COR-L47 (cell line): ENCODE measurements around the gene ALDH3B1.
"Not testable (repeated sequence)": the region's sequence is repeated elsewhere in the genome, so short reads cannot be mapped to it uniquely, and the experiment has no call there.

Experiments
- DNase-seq: peaks from one replicate; lab custom pipeline; 2025; lab: John Stamatoyannopoulos, UW

Gene ALDH3B1

GRCh38 chr11:68010090-68011041 is at the start of gene ALDH3B1:
Gene ALDH3B1 (plus strand): TSS chr11:68010327. CDS start chr11:68015298, 4,971 bp downstream.
- no peak for DNase-seq

GRCh38 chr11:67963217-67963616 is 46.9 kb upstream of the ALDH3B1 start:
- not testable (repeated sequence) for DNase-seq

- not testable (repeated sequence) for DNase-seq
These were observed 46.2 kb upstream of the ALDH3B1 start for GRCh38 chr11:67963879-67964278.

- not testable (repeated sequence) for DNase-seq
These were observed 45.4 kb upstream of the ALDH3B1 start for GRCh38 chr11:67964746-67965145.

GRCh38 chr11:67965830-67966348 is 44.2 kb upstream of the ALDH3B1 start:
- DNase-seq, result not testable (repeated sequence)

GRCh38 chr11:67974746-67975145 is 35.4 kb upstream of the ALDH3B1 start:
- DNase-seq, result not testable (repeated sequence)

- not testable (repeated sequence) for DNase-seq
These were observed 31.2 kb upstream of the ALDH3B1 start for GRCh38 chr11:67978766-67979418.

- DNase-seq, result not testable (repeated sequence)
These were observed 28.9 kb upstream of the ALDH3B1 start for GRCh38 chr11:67981226-67981625.

- DNase-seq, result not testable (repeated sequence)
These were observed 27.8 kb upstream of the ALDH3B1 start for GRCh38 chr11:67982255-67982857.

GRCh38 chr11:67983951-67984350 is 26.2 kb upstream of the ALDH3B1 start:
- no peak for DNase-seq

GRCh38 chr11:67985302-67985701 is 24.8 kb upstream of the ALDH3B1 start:
- DNase-seq, result not testable (repeated sequence)

- not testable (repeated sequence) for DNase-seq
These were observed 19.4 kb upstream of the ALDH3B1 start for GRCh38 chr11:67990546-67991346.

- DNase-seq, result not testable (repeated sequence)
These were observed 18.6 kb upstream of the ALDH3B1 start for GRCh38 chr11:67991347-67992121.

GRCh38 chr11:67993821-67994220 is 16.3 kb upstream of the ALDH3B1 start:
- DNase-seq, result peak; percentile 54

GRCh38 chr11:67994387-67994786 is 15.7 kb upstream of the ALDH3B1 start:
- not testable (repeated sequence) for DNase-seq

- DNase-seq, result not testable (repeated sequence)
These were observed 15.0 kb upstream of the ALDH3B1 start for GRCh38 chr11:67995129-67995528.

- not testable (repeated sequence) for DNase-seq
These were observed 14.5 kb upstream of the ALDH3B1 start for GRCh38 chr11:67995579-67995978.

- DNase-seq, result no peak
These were observed 14.1 kb upstream of the ALDH3B1 start for GRCh38 chr11:67996051-67996450.

GRCh38 chr11:67996622-67997474 is 13.3 kb upstream of the ALDH3B1 start:
- no peak for DNase-seq
